Activated T-helper 1 cell treated with anti-CD3 and anti-CD28 coated beads, Interleukin-12 subunit alpha, Interleukin-12 subunit beta, Interleukin-2, Interleukin-4 antibody, amounts not matched to agents 30 ng/mL and 10 ng/mL and 1 ng/mL, durations not matched to agents 14 hours and 24 hours and 36 hours (primary cell): ENCODE measurements around the gene POM121C. TPM values are rescaled to one million over a fixed set of nuclear protein-coding genes. Genes with fewer than 3 reads are reported as not detected.
"Not testable (repeated sequence)": the region's sequence is repeated elsewhere in the genome, so short reads cannot be mapped to it uniquely, and the experiment has no call there.

Source experiments
- DNase-seq: peaks from one replicate; pipeline ENCODE4 v3.0.0; 2021; ENCODE audit warnings: low spot score
- H3K27ac Mint-ChIP-seq: one replicate; pipeline ENCODE4 v1.8.0; 2021; ENCODE audit warnings: mild to moderate bottlenecking, mixed read lengths
- H3K27me3 Mint-ChIP-seq: one replicate; pipeline ENCODE4 v1.8.0; 2022; ENCODE audit warnings: mild to moderate bottlenecking, moderate library complexity, mixed read lengths; ENCODE audit not compliant: insufficient read depth
- H3K36me3 Mint-ChIP-seq: one replicate; pipeline ENCODE4 v1.8.0; 2021; ENCODE audit warnings: low read depth, mixed read lengths
- H3K4me1 Mint-ChIP-seq: one replicate; pipeline ENCODE4 v1.8.0; 2021; ENCODE audit warnings: low read depth, mixed read lengths
- H3K4me3 Mint-ChIP-seq: one replicate; pipeline ENCODE4 v1.8.0; 2021; ENCODE audit warnings: mild to moderate bottlenecking, moderate library complexity, mixed read lengths
- H3K9me3 Mint-ChIP-seq: one replicate; pipeline ENCODE4 v1.8.0; 2021; ENCODE audit warnings: mixed read lengths
- intact Hi-C: fragments of 100-400 bp; cut with micrococcal nuclease; formaldehyde crosslinking; loops from one replicate; pipeline ENCODE4 v1.15.1; 2024
- total RNA-seq: library from RNA; stranded (reverse); gene quantifications from 2 replicates; pipeline ENCODE4 v1.2.3, GENCODE V29; 2022

Gene POM121C
- total RNA-seq, 1 donor from 2014 or later: 82.7 TPM

GRCh38 chr7:75470166-75470565, 15.9 kb downstream of the POM121C start:
- intact Hi-C loops, H3K4me1 Mint-ChIP-seq, H3K27ac Mint-ChIP-seq, H3K27me3 Mint-ChIP-seq, H3K4me3 Mint-ChIP-seq, H3K9me3 Mint-ChIP-seq, DNase-seq: not testable (repeated sequence)
- peaks cover 26% of the 10 kb centered on the region for H3K36me3 Mint-ChIP-seq

GRCh38 chr7:75460541-75460940, 25.6 kb downstream of the POM121C start:
- H3K9me3 Mint-ChIP-seq, DNase-seq, H3K4me3 Mint-ChIP-seq, H3K4me1 Mint-ChIP-seq, H3K36me3 Mint-ChIP-seq, H3K27me3 Mint-ChIP-seq, intact Hi-C loops: not testable (repeated sequence)
- H3K27ac Mint-ChIP-seq: peak overlapping the region; percentile 64

- H3K27ac Mint-ChIP-seq, H3K9me3 Mint-ChIP-seq, H3K36me3 Mint-ChIP-seq, DNase-seq, H3K27me3 Mint-ChIP-seq, H3K4me1 Mint-ChIP-seq, H3K4me3 Mint-ChIP-seq, intact Hi-C loops: not testable (repeated sequence)
Observed at GRCh38 chr7:75458034-75458433, 28.1 kb downstream of the POM121C start.

GRCh38 chr7:75456403-75456802, 29.7 kb downstream of the POM121C start:
- intact Hi-C loops, H3K9me3 Mint-ChIP-seq, H3K27ac Mint-ChIP-seq, DNase-seq, H3K4me1 Mint-ChIP-seq, H3K36me3 Mint-ChIP-seq, H3K4me3 Mint-ChIP-seq, H3K27me3 Mint-ChIP-seq: not testable (repeated sequence)

GRCh38 chr7:75452494-75452955, 33.6 kb downstream of the POM121C start:
- H3K36me3 Mint-ChIP-seq, H3K9me3 Mint-ChIP-seq, H3K4me3 Mint-ChIP-seq, H3K27ac Mint-ChIP-seq, intact Hi-C loops, DNase-seq, H3K4me1 Mint-ChIP-seq, H3K27me3 Mint-ChIP-seq: not testable (repeated sequence)

GRCh38 chr7:75449946-75450345, 36.2 kb downstream of the POM121C start:
- H3K27me3 Mint-ChIP-seq, H3K36me3 Mint-ChIP-seq, intact Hi-C loops, DNase-seq, H3K9me3 Mint-ChIP-seq, H3K4me1 Mint-ChIP-seq, H3K4me3 Mint-ChIP-seq, H3K27ac Mint-ChIP-seq: not testable (repeated sequence)

- H3K36me3 Mint-ChIP-seq: peaks cover 19% of the 10 kb centered on the region
- H3K27me3 Mint-ChIP-seq, H3K9me3 Mint-ChIP-seq, intact Hi-C loops, H3K4me1 Mint-ChIP-seq: not testable (repeated sequence)
- H3K27ac Mint-ChIP-seq: peak overlapping the region; percentile 95
- DNase-seq: peak; percentile 24
- H3K4me3 Mint-ChIP-seq: peak overlapping the region; percentile 93
Observed at GRCh38 chr7:75442465-75443111, 43.5 kb downstream of the POM121C start.

GRCh38 chr7:75442101-75442464, 44.0 kb downstream of the POM121C start:
- H3K27me3 Mint-ChIP-seq, intact Hi-C loops, DNase-seq, H3K9me3 Mint-ChIP-seq, H3K4me1 Mint-ChIP-seq: not testable (repeated sequence)
- peak overlapping the region; percentile 88 for H3K27ac Mint-ChIP-seq
- H3K36me3 Mint-ChIP-seq: peaks cover 19% of the 10 kb centered on the region
- peak overlapping the region; percentile 91 for H3K4me3 Mint-ChIP-seq

- intact Hi-C loops, H3K27me3 Mint-ChIP-seq, H3K27ac Mint-ChIP-seq, DNase-seq, H3K4me3 Mint-ChIP-seq, H3K9me3 Mint-ChIP-seq: not testable (repeated sequence)
- Mint-ChIP-seq H3K36me3 (peaks cover 32% of the 10 kb centered on the region), H3K4me1 (peaks cover 13% of the 10 kb centered on the region)
Observed at GRCh38 chr7:75439000-75439399, 47.1 kb downstream of the POM121C start.

- Mint-ChIP-seq H3K36me3 (peaks cover 18% of the 10 kb centered on the region), H3K4me1 (peaks cover 14% of the 10 kb centered on the region)
- H3K27me3 Mint-ChIP-seq, H3K9me3 Mint-ChIP-seq, intact Hi-C loops, H3K27ac Mint-ChIP-seq, DNase-seq, H3K4me3 Mint-ChIP-seq: not testable (repeated sequence)
Observed at GRCh38 chr7:75423481-75423880, 62.6 kb downstream of the POM121C start.

GRCh38 chr7:75421798-75422710, 64.0 kb downstream of the POM121C start:
- H3K4me1 Mint-ChIP-seq, intact Hi-C loops, DNase-seq, H3K4me3 Mint-ChIP-seq, H3K27ac Mint-ChIP-seq, H3K9me3 Mint-ChIP-seq, H3K27me3 Mint-ChIP-seq: not testable (repeated sequence)
- H3K36me3 Mint-ChIP-seq: peaks cover 16% of the 10 kb centered on the region

GRCh38 chr7:75420152-75420551, 65.9 kb downstream of the POM121C start:
- H3K27me3 Mint-ChIP-seq, DNase-seq, H3K9me3 Mint-ChIP-seq, H3K4me3 Mint-ChIP-seq, H3K4me1 Mint-ChIP-seq, intact Hi-C loops: not testable (repeated sequence)
- peaks cover 16% of the 10 kb centered on the region for H3K36me3 Mint-ChIP-seq
- H3K27ac Mint-ChIP-seq: peak overlapping the region; percentile 29

GRCh38 chr7:75419693-75420092, 66.4 kb downstream of the POM121C start:
- H3K27ac Mint-ChIP-seq, intact Hi-C loops, DNase-seq, H3K4me1 Mint-ChIP-seq, H3K9me3 Mint-ChIP-seq, H3K27me3 Mint-ChIP-seq, H3K4me3 Mint-ChIP-seq: not testable (repeated sequence)
- H3K36me3 Mint-ChIP-seq: peaks cover 16% of the 10 kb centered on the region
